ENCODE results near the gene ADCY2.

Gene ADCY2

DNA sequence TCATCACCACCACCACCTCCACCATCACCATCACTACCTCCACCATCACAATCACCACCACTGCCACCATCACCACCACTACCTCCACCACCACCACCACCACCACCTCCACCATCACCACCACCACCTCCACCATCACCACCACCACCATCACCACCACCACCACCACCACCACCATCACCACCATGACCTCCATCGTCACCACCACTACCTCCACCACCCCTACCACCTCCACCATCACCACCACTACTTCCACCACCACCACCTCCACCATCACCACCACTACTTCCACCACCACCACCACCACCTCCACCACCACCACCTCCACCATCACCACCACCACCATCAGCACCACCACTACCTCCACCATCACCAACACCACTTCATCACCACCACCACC lies 23.5 kb upstream of the ADCY2 start:
- TF ChIP-seq CSDC2 (CRISPR knock-in tag; IDR thresholded peaks at IDR 0.05), result no peak
- TF ChIP-seq TCF4 (CRISPR knock-in tag; IDR thresholded peaks at IDR 0.05; ENCODE audit: borderline replicate concordance), result no peak
- TF ChIP-seq, protein P1, sequence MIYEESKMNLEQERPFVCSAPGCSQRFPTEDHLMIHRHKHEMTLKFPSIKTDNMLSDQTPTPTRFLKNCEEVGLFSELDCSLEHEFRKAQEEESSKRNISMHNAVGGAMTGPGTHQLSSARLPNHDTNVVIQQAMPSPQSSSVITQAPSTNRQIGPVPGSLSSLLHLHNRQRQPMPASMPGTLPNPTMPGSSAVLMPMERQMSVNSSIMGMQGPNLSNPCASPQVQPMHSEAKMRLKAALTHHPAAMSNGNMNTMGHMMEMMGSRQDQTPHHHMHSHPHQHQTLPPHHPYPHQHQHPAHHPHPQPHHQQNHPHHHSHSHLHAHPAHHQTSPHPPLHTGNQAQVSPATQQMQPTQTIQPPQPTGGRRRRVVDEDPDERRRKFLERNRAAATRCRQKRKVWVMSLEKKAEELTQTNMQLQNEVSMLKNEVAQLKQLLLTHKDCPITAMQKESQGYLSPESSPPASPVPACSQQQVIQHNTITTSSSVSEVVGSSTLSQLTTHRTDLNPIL (CRISPR knock-in tag; IDR thresholded peaks at IDR 0.05; ENCODE audit: low read depth), result no peak
- no peak for TF ChIP-seq ZFP30 (CRISPR knock-in tag; IDR thresholded peaks at IDR 0.05)
- no peak for TF ChIP-seq ZNF565 (CRISPR knock-in tag; conservative IDR thresholded peaks at IDR 0.05; ENCODE audit: low read depth)
- TF ChIP-seq, protein P2, sequence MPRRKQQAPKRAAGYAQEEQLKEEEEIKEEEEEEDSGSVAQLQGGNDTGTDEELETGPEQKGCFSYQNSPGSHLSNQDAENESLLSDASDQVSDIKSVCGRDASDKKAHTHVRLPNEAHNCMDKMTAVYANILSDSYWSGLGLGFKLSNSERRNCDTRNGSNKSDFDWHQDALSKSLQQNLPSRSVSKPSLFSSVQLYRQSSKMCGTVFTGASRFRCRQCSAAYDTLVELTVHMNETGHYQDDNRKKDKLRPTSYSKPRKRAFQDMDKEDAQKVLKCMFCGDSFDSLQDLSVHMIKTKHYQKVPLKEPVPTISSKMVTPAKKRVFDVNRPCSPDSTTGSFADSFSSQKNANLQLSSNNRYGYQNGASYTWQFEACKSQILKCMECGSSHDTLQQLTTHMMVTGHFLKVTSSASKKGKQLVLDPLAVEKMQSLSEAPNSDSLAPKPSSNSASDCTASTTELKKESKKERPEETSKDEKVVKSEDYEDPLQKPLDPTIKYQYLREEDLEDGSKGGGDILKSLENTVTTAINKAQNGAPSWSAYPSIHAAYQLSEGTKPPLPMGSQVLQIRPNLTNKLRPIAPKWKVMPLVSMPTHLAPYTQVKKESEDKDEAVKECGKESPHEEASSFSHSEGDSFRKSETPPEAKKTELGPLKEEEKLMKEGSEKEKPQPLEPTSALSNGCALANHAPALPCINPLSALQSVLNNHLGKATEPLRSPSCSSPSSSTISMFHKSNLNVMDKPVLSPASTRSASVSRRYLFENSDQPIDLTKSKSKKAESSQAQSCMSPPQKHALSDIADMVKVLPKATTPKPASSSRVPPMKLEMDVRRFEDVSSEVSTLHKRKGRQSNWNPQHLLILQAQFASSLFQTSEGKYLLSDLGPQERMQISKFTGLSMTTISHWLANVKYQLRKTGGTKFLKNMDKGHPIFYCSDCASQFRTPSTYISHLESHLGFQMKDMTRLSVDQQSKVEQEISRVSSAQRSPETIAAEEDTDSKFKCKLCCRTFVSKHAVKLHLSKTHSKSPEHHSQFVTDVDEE (CRISPR knock-in tag; IDR thresholded peaks at IDR 0.05), result no peak
- no peak for TF ChIP-seq OSR1 (CRISPR knock-in tag; IDR thresholded peaks at IDR 0.05)
- TF ChIP-seq RARB (CRISPR knock-in tag; IDR thresholded peaks at IDR 0.05), result no peak
- TF ChIP-seq ZC3H10 (CRISPR knock-in tag; IDR thresholded peaks at IDR 0.05), result no peak
- no peak for TF ChIP-seq TOX (CRISPR knock-in tag; IDR thresholded peaks at IDR 0.05; ENCODE audit: borderline replicate concordance)
- no peak for TF ChIP-seq PPARA (CRISPR knock-in tag; IDR thresholded peaks at IDR 0.05; ENCODE audit: borderline replicate concordance)
- no peak for TF ChIP-seq SNAI2 (CRISPR knock-in tag; IDR thresholded peaks at IDR 0.05)
- TF ChIP-seq, protein P3, sequence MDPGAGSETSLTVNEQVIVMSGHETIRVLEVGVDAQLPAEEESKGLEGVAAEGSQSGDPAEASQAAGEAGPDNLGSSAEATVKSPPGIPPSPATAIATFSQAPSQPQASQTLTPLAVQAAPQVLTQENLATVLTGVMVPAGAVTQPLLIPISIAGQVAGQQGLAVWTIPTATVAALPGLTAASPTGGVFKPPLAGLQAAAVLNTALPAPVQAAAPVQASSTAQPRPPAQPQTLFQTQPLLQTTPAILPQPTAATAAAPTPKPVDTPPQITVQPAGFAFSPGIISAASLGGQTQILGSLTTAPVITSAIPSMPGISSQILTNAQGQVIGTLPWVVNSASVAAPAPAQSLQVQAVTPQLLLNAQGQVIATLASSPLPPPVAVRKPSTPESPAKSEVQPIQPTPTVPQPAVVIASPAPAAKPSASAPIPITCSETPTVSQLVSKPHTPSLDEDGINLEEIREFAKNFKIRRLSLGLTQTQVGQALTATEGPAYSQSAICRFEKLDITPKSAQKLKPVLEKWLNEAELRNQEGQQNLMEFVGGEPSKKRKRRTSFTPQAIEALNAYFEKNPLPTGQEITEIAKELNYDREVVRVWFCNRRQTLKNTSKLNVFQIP (CRISPR knock-in tag; IDR thresholded peaks at IDR 0.05; ENCODE audit: borderline replicate concordance, low read depth), result no peak
- ATAC-seq, result no peak

DNA sequence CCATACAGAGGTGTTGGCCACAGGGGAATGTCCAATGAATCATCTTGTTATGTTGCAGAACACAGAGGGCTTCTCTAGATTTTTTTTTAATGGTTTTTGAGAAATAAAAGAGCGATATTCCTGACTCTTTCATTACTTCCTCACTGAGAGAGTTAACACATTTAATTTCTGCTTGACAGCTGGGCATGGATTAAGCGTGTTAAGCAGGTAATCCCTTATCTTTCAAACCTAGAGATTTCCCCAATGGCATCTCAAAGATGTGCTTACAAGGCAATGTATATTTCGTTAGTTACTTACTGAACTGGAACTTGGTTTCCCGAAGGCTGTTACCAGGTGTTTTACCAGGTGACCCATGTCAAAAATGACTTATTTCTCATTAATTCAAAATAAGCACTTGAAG lies 21.8 kb upstream of the ADCY2 start:
- no peak for ATAC-seq
- TF ChIP-seq ZFP3 (CRISPR knock-in tag; IDR thresholded peaks at IDR 0.05) (no peak), GLIS3 (CRISPR knock-in tag; IDR thresholded peaks at IDR 0.05) (no peak), ZC3H10 (CRISPR knock-in tag; IDR thresholded peaks at IDR 0.05) (no peak), OSR1 (CRISPR knock-in tag; IDR thresholded peaks at IDR 0.05) (no peak), ISL1 (CRISPR knock-in tag; IDR thresholded peaks at IDR 0.05) (no peak), BACH2 (CRISPR knock-in tag; IDR thresholded peaks at IDR 0.05; ENCODE audit: borderline replicate concordance) (no peak), SNAI2 (CRISPR knock-in tag; IDR thresholded peaks at IDR 0.05) (no peak), ARNTL (CRISPR knock-in tag; IDR thresholded peaks at IDR 0.05; ENCODE audit: borderline replicate concordance, low read depth) (no peak), CSDC2 (CRISPR knock-in tag; IDR thresholded peaks at IDR 0.05) (no peak), TCF4 (CRISPR knock-in tag; IDR thresholded peaks at IDR 0.05; ENCODE audit: borderline replicate concordance) (no peak), ZNF8 (CRISPR knock-in tag; IDR thresholded peaks at IDR 0.05) (no peak)

DNA sequence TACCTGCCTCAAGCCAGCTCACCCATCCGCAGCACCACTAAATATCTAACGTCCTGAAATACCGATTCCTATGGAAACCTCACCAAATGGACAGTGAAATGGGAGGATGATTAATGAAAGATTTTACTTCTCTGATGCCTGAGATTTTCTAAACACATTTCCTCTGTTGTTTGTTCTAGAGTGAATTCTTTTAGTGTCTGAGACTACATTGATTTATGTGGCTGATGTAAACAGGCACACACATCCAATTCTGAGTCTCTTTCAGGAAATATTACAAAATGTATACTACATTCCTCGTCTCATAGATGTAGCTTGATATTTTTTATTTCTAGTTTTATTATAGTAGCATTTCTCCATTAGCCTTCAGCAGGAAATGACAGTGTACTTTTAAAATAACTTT lies 20.5 kb upstream of the ADCY2 start:
- TF ChIP-seq ARNTL (CRISPR knock-in tag; IDR thresholded peaks at IDR 0.05; ENCODE audit: borderline replicate concordance, low read depth) (no peak), ISL1 (CRISPR knock-in tag; IDR thresholded peaks at IDR 0.05) (no peak), ZC3H10 (CRISPR knock-in tag; IDR thresholded peaks at IDR 0.05) (no peak), TCF4 (CRISPR knock-in tag; IDR thresholded peaks at IDR 0.05; ENCODE audit: borderline replicate concordance) (no peak), CSDC2 (CRISPR knock-in tag; IDR thresholded peaks at IDR 0.05) (no peak), ZFP3 (CRISPR knock-in tag; IDR thresholded peaks at IDR 0.05) (no peak), RARB (CRISPR knock-in tag; IDR thresholded peaks at IDR 0.05) (no peak), ZNF8 (CRISPR knock-in tag; IDR thresholded peaks at IDR 0.05) (no peak), SNAI2 (CRISPR knock-in tag; IDR thresholded peaks at IDR 0.05) (no peak), TOX (CRISPR knock-in tag; IDR thresholded peaks at IDR 0.05; ENCODE audit: borderline replicate concordance) (no peak), ESRRG (CRISPR knock-in tag; IDR thresholded peaks at IDR 0.05) (no peak)
- TF ChIP-seq, protein P4, sequence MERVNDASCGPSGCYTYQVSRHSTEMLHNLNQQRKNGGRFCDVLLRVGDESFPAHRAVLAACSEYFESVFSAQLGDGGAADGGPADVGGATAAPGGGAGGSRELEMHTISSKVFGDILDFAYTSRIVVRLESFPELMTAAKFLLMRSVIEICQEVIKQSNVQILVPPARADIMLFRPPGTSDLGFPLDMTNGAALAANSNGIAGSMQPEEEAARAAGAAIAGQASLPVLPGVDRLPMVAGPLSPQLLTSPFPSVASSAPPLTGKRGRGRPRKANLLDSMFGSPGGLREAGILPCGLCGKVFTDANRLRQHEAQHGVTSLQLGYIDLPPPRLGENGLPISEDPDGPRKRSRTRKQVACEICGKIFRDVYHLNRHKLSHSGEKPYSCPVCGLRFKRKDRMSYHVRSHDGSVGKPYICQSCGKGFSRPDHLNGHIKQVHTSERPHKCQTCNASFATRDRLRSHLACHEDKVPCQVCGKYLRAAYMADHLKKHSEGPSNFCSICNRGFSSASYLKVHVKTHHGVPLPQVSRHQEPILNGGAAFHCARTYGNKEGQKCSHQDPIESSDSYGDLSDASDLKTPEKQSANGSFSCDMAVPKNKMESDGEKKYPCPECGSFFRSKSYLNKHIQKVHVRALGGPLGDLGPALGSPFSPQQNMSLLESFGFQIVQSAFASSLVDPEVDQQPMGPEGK (CRISPR knock-in tag; IDR thresholded peaks at IDR 0.05; ENCODE audit: borderline replicate concordance), result no peak
- TF ChIP-seq, protein P5, sequence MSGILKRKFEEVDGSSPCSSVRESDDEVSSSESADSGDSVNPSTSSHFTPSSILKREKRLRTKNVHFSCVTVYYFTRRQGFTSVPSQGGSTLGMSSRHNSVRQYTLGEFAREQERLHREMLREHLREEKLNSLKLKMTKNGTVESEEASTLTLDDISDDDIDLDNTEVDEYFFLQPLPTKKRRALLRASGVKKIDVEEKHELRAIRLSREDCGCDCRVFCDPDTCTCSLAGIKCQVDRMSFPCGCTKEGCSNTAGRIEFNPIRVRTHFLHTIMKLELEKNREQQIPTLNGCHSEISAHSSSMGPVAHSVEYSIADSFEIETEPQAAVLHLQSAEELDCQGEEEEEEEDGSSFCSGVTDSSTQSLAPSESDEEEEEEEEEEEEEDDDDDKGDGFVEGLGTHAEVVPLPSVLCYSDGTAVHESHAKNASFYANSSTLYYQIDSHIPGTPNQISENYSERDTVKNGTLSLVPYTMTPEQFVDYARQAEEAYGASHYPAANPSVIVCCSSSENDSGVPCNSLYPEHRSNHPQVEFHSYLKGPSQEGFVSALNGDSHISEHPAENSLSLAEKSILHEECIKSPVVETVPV (CRISPR knock-in tag; IDR thresholded peaks at IDR 0.05), result no peak
- TF ChIP-seq, protein P1 (CRISPR knock-in tag; IDR thresholded peaks at IDR 0.05; ENCODE audit: low read depth), result no peak

More for the DNA sequence above, 20.5 kb upstream of the ADCY2 start:
- no peak for ATAC-seq

Measured in SK-N-SH treated with all-trans-retinoic acid at 6 μM for 48 hours (cell line).